ENCODE results near the gene CSH1.
A peak's percentile ranks its signal among the peaks of the same experiment; 100 is the strongest.

Gene CSH1

DNA sequence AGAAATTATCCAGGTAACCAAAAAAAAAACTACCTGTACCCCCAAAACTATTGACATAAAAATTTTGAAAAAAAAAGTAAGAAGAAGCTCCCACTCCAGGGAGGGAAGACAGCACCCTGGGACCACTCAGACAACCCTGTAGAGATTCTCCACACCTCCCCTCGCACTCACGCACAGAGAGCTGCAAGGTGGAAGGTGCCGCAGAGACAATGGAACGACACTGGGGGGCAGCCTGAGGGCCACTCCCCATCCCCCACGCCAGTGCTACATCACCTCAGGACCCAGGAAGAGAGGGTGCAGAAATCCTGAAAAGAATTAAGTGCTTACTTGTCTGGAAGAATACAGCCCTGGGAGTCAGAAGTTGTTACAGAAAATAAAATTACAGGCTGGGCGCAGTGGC is 40.9 kb upstream of the CSH1 start:
- CTCF ChIA-PET: interaction anchor here (0.7 to 0.8 kb wide), 2 partner anchors 9 to 102 kb away, joined by 3 read pairs; no protein-coding TSS in a partner anchor
- H3K27ac ChIP-seq (ENCODE audit: extremely low read depth, low read depth, low read length): no peak overlapping the region
- no peaks in the 10 kb centered on the region for H3K4me1 ChIP-seq (ENCODE audit: control insufficient read depth, insufficient read depth, low read length)
- POLR2A ChIA-PET: interaction anchor here (0.7 kb wide), 1 partner anchor 141 kb away, joined by 3 read pairs; no protein-coding TSS in a partner anchor
- H3K9me3 ChIP-seq (ENCODE audit: control insufficient read depth, insufficient read depth, low read depth, low read length): no peaks in the 10 kb centered on the region
- H3K4me3 ChIP-seq (ENCODE audit: low read depth, low read length): no peak overlapping the region
- no peaks in the 10 kb centered on the region for H3K36me3 ChIP-seq (ENCODE audit: control insufficient read depth in 2 of 2, insufficient read depth in 1 of 2, low read length in 2 of 2)
- TF ChIP-seq HOXD13 (CRISPR knock-in tag; IDR thresholded peaks at IDR 0.05; ENCODE audit: borderline replicate concordance): no peak
- no peak for TF ChIP-seq ZEB2 (tag by site-specific recombination; IDR thresholded peaks at IDR 0.05)
- TF ChIP-seq TCF7L2 (IDR thresholded peaks at IDR 0.05; ENCODE audit: borderline replicate concordance, low read depth, low read length): no peak
- no peak for TF ChIP-seq KLF17 (tag by site-specific recombination; IDR thresholded peaks at IDR 0.05)

- no peaks in the 10 kb centered on the region for H3K36me3 ChIP-seq (ENCODE audit: control insufficient read depth in 2 of 2, insufficient read depth in 1 of 2, low read length in 2 of 2)
- H3K4me1 ChIP-seq (ENCODE audit: control insufficient read depth, insufficient read depth, low read length): no peaks in the 10 kb centered on the region
- ChIA-PET CTCF (interaction anchor here (0.6 to 3.0 kb wide), 5 partner anchors 12 to 33 kb away, joined by 3 to 14 read pairs (median 6); partner anchors contain the start of gene GH1), POLR2A (no interaction called here)
- H3K9me3 ChIP-seq (ENCODE audit: control insufficient read depth, insufficient read depth, low read depth, low read length): no peaks in the 10 kb centered on the region
- H3K4me3 ChIP-seq (ENCODE audit: low read depth, low read length): no peak overlapping the region
- H3K27ac ChIP-seq (ENCODE audit: extremely low read depth, low read depth, low read length): no peak overlapping the region
- TF ChIP-seq ZBTB8A (tag by site-specific recombination; IDR thresholded peaks at IDR 0.05) (0 out of 2 replicates have a peak, but pooled peaks have one; percentile 25), SP2 (tag by site-specific recombination; IDR thresholded peaks at IDR 0.05) (no peak)
Measured at GRCh38 chr17:63934183-63935112, 38.1 kb upstream of the CSH1 start.

DNA sequence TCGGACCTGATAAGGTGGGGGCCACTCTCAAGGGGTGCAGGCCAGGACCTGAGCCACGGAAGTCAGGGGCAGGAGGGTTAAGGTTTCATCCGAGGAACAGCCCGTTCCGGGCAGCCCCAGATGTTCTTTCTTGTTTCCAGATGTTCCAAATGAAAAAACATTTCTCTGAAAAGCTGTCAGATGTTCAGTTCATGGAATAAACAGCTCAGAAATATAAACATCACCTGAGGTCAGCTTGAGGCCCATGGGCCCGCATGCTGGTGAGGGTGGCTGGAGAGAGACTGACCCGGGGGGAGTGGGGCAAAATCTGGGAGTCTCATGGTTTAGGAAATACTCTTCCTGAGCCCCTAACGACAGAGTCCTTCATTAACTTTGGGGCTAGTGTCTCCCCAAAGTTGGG is 37.2 kb upstream of the CSH1 start:
- Histone ChIP-seq H3K27ac (ENCODE audit: extremely low read depth, low read depth, low read length) (no peak overlapping the region), H3K4me3 (ENCODE audit: low read depth, low read length) (no peak overlapping the region), H3K36me3 (ENCODE audit: control insufficient read depth in 2 of 2, insufficient read depth in 1 of 2, low read length in 2 of 2) (no peaks in the 10 kb centered on the region), H3K9me3 (ENCODE audit: control insufficient read depth, insufficient read depth, low read depth, low read length) (no peaks in the 10 kb centered on the region), H3K4me1 (ENCODE audit: control insufficient read depth, insufficient read depth, low read length) (no peaks in the 10 kb centered on the region)
- POLR2A ChIA-PET: no interaction called here
- CTCF ChIA-PET: interaction anchor here (0.5 to 3.0 kb wide), 5 partner anchors 9 to 139 kb away, joined by 3 to 14 read pairs (median 3); partner anchors contain the start of gene GH1
- TF ChIP-seq ZNF843 (tag by site-specific recombination; IDR thresholded peaks at IDR 0.05): no peak
- no peak for TF ChIP-seq ZNF362 (tag by site-specific recombination; IDR thresholded peaks at IDR 0.05)
- no peak for TF ChIP-seq ZIC2 (tag by site-specific recombination; IDR thresholded peaks at IDR 0.05)
- no peak for TF ChIP-seq YY1 (tag by site-specific recombination; IDR thresholded peaks at IDR 0.05)
- no peak for TF ChIP-seq ZBTB10 (tag by site-specific recombination; IDR thresholded peaks at IDR 0.05)
- no peak for TF ChIP-seq ZNF239 (tag by site-specific recombination; IDR thresholded peaks at IDR 0.05)
- TF ChIP-seq ZNF76 (tag by site-specific recombination; IDR thresholded peaks at IDR 0.05; ENCODE audit: borderline replicate concordance, low read depth): no peak
- TF ChIP-seq ZNF404 (tag by site-specific recombination; IDR thresholded peaks at IDR 0.05): no peak
- no peak for TF ChIP-seq GFI1B (tag by site-specific recombination; IDR thresholded peaks at IDR 0.05)
- TF ChIP-seq OVOL3 (tag by site-specific recombination; IDR thresholded peaks at IDR 0.05): no peak
- no peak for TF ChIP-seq ZNF548 (tag by site-specific recombination; IDR thresholded peaks at IDR 0.05)
- no peak for TF ChIP-seq ZEB2 (tag by site-specific recombination; IDR thresholded peaks at IDR 0.05)
- TF ChIP-seq, protein P1, sequence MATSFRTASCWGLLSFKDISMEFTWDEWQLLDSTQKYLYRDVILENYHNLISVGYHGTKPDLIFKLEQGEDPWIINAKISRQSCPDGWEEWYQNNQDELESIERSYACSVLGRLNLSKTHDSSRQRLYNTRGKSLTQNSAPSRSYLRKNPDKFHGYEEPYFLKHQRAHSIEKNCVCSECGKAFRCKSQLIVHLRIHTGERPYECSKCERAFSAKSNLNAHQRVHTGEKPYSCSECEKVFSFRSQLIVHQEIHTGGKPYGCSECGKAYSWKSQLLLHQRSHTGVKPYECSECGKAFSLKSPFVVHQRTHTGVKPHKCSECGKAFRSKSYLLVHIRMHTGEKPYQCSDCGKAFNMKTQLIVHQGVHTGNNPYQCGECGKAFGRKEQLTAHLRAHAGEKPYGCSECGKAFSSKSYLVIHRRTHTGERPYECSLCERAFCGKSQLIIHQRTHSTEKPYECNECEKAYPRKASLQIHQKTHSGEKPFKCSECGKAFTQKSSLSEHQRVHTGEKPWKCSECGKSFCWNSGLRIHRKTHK (tag by site-specific recombination; IDR thresholded peaks at IDR 0.05): no peak
- TF ChIP-seq PRDM1 (tag by site-specific recombination; IDR thresholded peaks at IDR 0.05): no peak
- TF ChIP-seq, protein P2, sequence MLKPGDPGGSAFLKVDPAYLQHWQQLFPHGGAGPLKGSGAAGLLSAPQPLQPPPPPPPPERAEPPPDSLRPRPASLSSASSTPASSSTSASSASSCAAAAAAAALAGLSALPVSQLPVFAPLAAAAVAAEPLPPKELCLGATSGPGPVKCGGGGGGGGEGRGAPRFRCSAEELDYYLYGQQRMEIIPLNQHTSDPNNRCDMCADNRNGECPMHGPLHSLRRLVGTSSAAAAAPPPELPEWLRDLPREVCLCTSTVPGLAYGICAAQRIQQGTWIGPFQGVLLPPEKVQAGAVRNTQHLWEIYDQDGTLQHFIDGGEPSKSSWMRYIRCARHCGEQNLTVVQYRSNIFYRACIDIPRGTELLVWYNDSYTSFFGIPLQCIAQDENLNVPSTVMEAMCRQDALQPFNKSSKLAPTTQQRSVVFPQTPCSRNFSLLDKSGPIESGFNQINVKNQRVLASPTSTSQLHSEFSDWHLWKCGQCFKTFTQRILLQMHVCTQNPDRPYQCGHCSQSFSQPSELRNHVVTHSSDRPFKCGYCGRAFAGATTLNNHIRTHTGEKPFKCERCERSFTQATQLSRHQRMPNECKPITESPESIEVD (tag by site-specific recombination; IDR thresholded peaks at IDR 0.05): no peak

All from HEK293 (cell line).